Muscle of leg (tissue), 11 donors: Measurements from ENCODE around the gene NCKIPSD. TPM values are rescaled to one million over a fixed set of nuclear protein-coding genes. Genes with fewer than 3 reads are reported as not detected.
A peak's percentile ranks its signal among the peaks of the same experiment; 100 is the strongest.

Experiments
- DNase-seq: peaks from one replicate; pipeline ENCODE4 v3.0.0; 2013
- H3K27ac ChIP-seq: one replicate; pipeline ENCODE4 v1.5.1; 2013; ENCODE audit warnings: mild to moderate bottlenecking, low read length, control low read depth
- H3K27me3 ChIP-seq: one replicate; pipeline ENCODE4 v1.6.1; 2013; ENCODE audit warnings: low read length; ENCODE audit not compliant: control insufficient read depth, insufficient read depth
- H3K36me3 ChIP-seq: one replicate; pipeline ENCODE4 v1.6.1; 2013; ENCODE audit warnings: low read length; ENCODE audit not compliant: control insufficient read depth, insufficient read depth
- H3K4me1 ChIP-seq: one replicate; pipeline ENCODE4 v1.6.1; 2013; ENCODE audit warnings: low read length; ENCODE audit not compliant: control insufficient read depth, insufficient read depth
- H3K4me3 ChIP-seq: one replicate; pipeline ENCODE4 v1.5.1; 2013; ENCODE audit warnings: low read length, control low read depth
- H3K9me3 ChIP-seq: replicated peaks from 2 replicates; pipeline ENCODE4 v1.6.1; 2013; ENCODE audit warnings: low read depth, low read length; ENCODE audit not compliant: control insufficient read depth
- WGBS: methylation state at CpG from one replicate; pipeline ENCODE4 v1.1.5; 2013; ENCODE audit warnings: missing lambda C conversion rate; ENCODE audit not compliant: insufficient coverage; 5-methylcytosine and 5-hydroxymethylcytosine counted together
- polyA plus RNA-seq, 8 donors: library from polyadenylated mRNA; unstranded; fragments of 120-200 nt; gene quantifications; one replicate each; pipeline versions ENCODE4 v1.2.1 to v1.2.3, GENCODE V29; 2013; ENCODE audit warnings: inconsistent platforms in 1 of 8, low replicate concordance in 1 of 8; ENCODE audit not compliant: insufficient read length in 8 of 8, insufficient read depth in 1 of 8
- total RNA-seq: library from RNA; stranded (reverse); fragments of 120-200 nt; gene quantifications from one replicate; pipeline ENCODE4 v1.2.4, GENCODE V29; 2013

The NCKIPSD gene
- total and polyA plus RNA-seq, 9 donors = 5.9 to 10.9 (median 8.7) TPM

- WGBS = 86% methylated on average over 18 of the region's 18 CpGs
- peaks cover 28% of the 10 kb centered on the region for H3K4me1 ChIP-seq
Measured at GRCh38 chr3:48688032-48688736, 2.5 kb upstream of the NCKIPSD start.

GRCh38 chr3:48687220-48687678 is 1.5 kb upstream of the NCKIPSD start:
- Histone ChIP-seq H3K4me1 (peaks cover 28% of the 10 kb centered on the region), H3K27ac (no peak overlapping the region), H3K27me3 (no peaks in the 10 kb centered on the region), H3K36me3 (peaks cover 52% of the 10 kb centered on the region), H3K9me3 (no peaks in the 10 kb centered on the region), H3K4me3 (no peak overlapping the region)
- DNase-seq = no peak
- no CpG with 5 or more reads among the region's 3 CpGs for WGBS

More at GRCh38 chr3:48688032-48688736, 2.5 kb upstream of the NCKIPSD start:
- Histone ChIP-seq H3K9me3 (no peaks in the 10 kb centered on the region), H3K27ac (no peak overlapping the region), H3K36me3 (peaks cover 61% of the 10 kb centered on the region), H3K27me3 (no peaks in the 10 kb centered on the region), H3K4me3 (no peak overlapping the region)
- peak; percentile 32 for DNase-seq

GRCh38 chr3:48686538-48687219 is 964 bp upstream of the NCKIPSD start:
- Histone ChIP-seq H3K36me3 (peaks cover 52% of the 10 kb centered on the region), H3K9me3 (no peaks in the 10 kb centered on the region), H3K27me3 (no peaks in the 10 kb centered on the region), H3K27ac (no peak overlapping the region), H3K4me1 (peaks cover 28% of the 10 kb centered on the region), H3K4me3 (no peak overlapping the region)
- peak; percentile 14 for DNase-seq
- 33% methylated on average over 1 of the region's 10 CpGs for WGBS

GRCh38 chr3:48685293-48685602 is 467 bp downstream of the NCKIPSD start:
- peaks cover 28% of the 10 kb centered on the region for H3K4me1 ChIP-seq
- H3K27ac ChIP-seq = no peak overlapping the region
- H3K4me3 ChIP-seq = peak overlapping the region; percentile 77
- no peak for DNase-seq
- WGBS = 6% methylated on average over 13 of the region's 13 CpGs
- peaks cover 54% of the 10 kb centered on the region for H3K36me3 ChIP-seq
- no peaks in the 10 kb centered on the region for H3K9me3 ChIP-seq
- H3K27me3 ChIP-seq = no peaks in the 10 kb centered on the region

- peak; percentile 46 for DNase-seq
Measured at GRCh38 chr3:48684480-48685143, 1.1 kb downstream of the NCKIPSD start.

GRCh38 chr3:48684054-48684349 is 1.7 kb downstream of the NCKIPSD start:
- no peak overlapping the region for H3K4me3 ChIP-seq
- peaks cover 51% of the 10 kb centered on the region for H3K36me3 ChIP-seq
- DNase-seq = no peak
- no peaks in the 10 kb centered on the region for H3K27me3 ChIP-seq
- WGBS = 34% methylated on average over 3 of the region's 8 CpGs
- peaks cover 28% of the 10 kb centered on the region for H3K4me1 ChIP-seq
- no peaks in the 10 kb centered on the region for H3K9me3 ChIP-seq
- no peak overlapping the region for H3K27ac ChIP-seq

More at GRCh38 chr3:48684480-48685143, 1.1 kb downstream of the NCKIPSD start:
- Histone ChIP-seq H3K27me3 (no peaks in the 10 kb centered on the region), H3K36me3 (peaks cover 54% of the 10 kb centered on the region), H3K4me3 (peak overlapping the region; percentile 8), H3K9me3 (no peaks in the 10 kb centered on the region), H3K27ac (no peak overlapping the region), H3K4me1 (peaks cover 28% of the 10 kb centered on the region)
- 25% methylated on average over 4 of the region's 7 CpGs for WGBS

- H3K27me3 ChIP-seq = no peaks in the 10 kb centered on the region
- H3K4me1 ChIP-seq = peaks cover 28% of the 10 kb centered on the region
- DNase-seq = no peak
- H3K4me3 ChIP-seq = no peak overlapping the region
- H3K9me3 ChIP-seq = no peaks in the 10 kb centered on the region
- H3K36me3 ChIP-seq = peaks cover 50% of the 10 kb centered on the region
- no peak overlapping the region for H3K27ac ChIP-seq
- WGBS = 88% methylated on average over 9 of the region's 9 CpGs
Measured at GRCh38 chr3:48682786-48683185, 2.9 kb downstream of the NCKIPSD start.

- no peaks in the 10 kb centered on the region for H3K9me3 ChIP-seq
- WGBS = 99% methylated on average over 7 of the region's 17 CpGs
- peaks cover 28% of the 10 kb centered on the region for H3K4me1 ChIP-seq
- H3K27ac ChIP-seq = no peak overlapping the region
- DNase-seq = no peak
- H3K27me3 ChIP-seq = no peaks in the 10 kb centered on the region
- H3K4me3 ChIP-seq = no peak overlapping the region
- peaks cover 43% of the 10 kb centered on the region for H3K36me3 ChIP-seq
Measured at GRCh38 chr3:48681974-48682610, 3.6 kb downstream of the NCKIPSD start.

GRCh38 chr3:48681541-48681880 is 4.2 kb downstream of the NCKIPSD start:
- H3K36me3 ChIP-seq = peaks cover 42% of the 10 kb centered on the region
- 92% methylated on average over 2 of the region's 7 CpGs for WGBS
- DNase-seq = no peak

More at GRCh38 chr3:48681541-48681880, 4.2 kb downstream of the NCKIPSD start:
- Histone ChIP-seq H3K4me1 (peaks cover 25% of the 10 kb centered on the region), H3K27me3 (no peaks in the 10 kb centered on the region), H3K27ac (no peak overlapping the region), H3K4me3 (no peak overlapping the region), H3K9me3 (no peaks in the 10 kb centered on the region)
